NCI-H1694 (cell line): ENCODE results near the gene MYO7B.

Experiments
- DNase-seq: peaks from one replicate; lab custom pipeline; 2025; lab: John Stamatoyannopoulos, UW

Gene MYO7B

DNA sequence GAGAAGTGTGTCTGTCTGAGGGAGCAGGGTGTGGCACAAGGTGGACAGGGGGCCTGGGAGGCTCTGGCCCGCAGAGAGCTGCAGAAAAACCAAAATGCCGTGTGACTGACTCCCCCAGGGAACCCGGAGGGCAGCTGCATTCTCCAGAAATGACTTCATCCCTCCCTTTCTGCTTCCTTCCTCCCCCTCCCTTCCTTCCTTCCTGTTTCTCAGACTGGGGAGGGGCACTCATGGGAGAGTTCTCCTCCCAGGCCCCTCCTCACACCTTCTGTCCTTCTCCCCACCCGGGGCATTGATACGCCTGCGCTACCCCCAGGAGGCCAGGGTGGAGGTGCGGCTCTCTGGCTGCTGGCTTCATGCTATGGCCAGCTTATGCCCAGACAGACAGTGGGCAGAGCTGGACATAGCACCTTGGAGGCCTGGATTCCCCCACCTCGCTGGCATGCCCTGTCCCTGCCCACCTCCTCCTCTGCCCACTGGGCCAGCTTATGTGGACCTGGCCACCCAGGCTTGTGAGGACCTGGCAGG, 102.3 kb downstream of the MYO7B start:
- no peak for DNase-seq

DNA sequence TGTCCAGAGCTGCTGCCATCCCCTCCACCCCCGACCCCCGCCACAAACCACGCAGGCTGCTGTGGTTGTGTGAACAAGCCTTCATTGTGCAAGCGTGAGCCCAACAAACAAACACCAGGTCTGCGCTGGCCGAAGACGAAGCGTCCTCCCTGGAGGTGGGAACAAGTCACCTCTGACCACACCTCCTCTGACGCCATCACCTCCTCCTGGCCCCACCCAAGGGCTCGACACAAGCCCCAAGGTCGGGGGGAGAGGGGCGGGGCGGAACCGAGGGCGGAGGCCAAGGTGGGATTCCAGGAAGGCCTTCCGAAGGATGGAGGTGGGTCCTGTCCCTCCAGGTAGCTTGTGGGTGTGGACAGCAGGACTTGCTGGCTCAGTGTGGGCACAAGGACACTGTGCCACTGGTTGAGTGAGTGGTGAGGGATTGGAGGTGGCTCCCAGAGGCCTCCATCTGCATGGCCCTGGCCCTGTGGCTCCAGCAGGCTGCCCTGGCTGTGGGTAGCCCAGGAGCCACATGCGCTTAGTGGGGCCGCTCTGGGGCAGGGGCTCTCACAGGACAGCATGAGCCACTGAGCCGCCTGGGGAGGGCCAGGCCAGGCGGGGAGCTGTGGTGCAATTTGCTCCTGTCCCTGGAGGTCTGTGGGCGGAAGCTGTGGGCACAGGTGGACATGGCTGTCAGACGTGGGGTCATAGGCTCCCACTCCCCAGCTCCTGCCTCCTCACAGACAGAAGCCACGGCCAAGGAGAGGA, 103.1 kb downstream of the MYO7B start:
- DNase-seq: no peak

DNA sequence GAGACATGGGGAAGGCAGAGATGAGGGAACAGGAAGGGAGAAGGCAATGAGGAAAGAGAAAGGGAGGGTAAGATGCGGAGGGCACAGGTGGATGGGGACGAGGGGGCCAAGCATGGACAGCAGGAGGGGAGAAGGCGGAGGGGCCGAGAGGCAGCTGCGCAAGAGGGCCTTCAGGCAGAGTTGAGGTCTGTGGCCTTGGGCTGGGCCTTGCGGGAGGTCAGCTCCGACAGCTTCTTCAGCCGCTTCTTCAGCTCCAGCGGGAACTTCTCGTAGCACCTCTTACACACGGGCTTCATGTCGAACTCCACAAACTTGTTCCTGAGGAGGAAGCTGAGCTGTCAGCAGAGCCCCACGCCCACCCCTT, 103.6 kb downstream of the MYO7B start:
- DNase-seq: no peak

DNA sequence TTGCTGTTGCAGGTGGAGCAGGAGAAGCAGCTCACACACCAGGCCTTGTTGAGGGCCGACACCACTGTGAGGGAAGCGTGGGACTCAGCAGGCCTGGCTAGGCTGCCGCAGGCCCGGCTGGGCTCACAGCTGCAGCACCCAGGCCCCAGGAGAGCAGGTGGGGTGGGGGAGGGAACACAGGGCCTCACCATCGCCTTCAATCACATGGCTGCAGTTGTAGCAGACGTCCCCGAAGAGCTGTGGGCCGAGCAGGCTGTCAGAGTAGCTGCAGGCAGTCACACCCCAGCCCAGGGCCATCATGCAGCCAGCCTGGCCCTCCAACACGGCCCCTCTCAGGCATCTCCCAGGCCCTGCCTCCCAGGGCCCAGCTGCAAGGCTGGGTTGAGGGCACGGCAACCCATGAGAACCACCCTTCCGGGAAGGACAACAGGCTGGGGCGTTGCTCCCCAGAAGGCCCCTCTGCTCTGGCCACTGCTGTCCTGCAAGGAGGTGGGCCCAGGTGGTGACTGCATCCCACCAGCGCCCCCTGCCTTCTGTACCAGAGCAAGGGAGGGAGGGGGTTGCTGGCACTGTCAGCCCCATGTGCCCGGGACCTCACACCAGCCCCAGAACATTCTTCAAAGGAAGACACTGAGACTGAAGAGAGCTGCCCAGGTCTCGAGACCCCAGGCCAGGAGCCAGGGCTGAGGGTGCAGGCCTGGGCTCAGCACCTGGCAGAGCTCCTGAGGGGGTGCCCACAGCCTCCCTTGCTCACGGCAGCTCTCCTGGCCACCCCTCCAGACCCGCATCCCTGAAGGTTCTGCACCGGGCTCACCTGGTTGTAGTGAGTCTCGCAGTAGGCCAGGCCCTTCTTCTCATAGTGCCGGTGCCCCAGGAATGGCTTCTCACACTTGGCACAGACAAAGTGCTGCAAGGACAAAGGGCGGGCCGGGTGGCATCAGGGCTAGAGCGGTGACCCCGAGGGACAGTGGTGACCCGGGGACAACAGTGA, 104.9 kb downstream of the MYO7B start:
- DNase-seq: no peak

DNA sequence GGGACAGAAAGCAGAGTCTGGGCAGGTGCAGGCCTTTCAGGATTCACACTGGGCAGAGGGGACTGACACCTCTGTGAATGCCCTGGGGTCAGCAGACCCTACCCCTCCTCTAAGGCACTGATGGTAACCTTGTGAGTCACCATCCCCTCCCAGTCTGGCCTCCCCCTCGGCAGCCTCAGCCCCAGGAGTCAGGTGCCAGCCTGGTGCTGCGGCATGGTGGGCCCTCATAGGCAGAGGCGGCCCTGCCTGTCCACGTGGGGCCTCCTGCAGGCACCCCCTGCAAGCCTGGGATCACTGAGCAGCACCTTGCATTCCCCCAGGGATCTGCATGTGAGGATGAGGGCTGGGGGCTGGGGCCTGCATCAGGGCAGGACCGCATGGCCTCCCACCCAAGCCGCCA, 105.7 kb downstream of the MYO7B start:
- no peak for DNase-seq

DNA sequence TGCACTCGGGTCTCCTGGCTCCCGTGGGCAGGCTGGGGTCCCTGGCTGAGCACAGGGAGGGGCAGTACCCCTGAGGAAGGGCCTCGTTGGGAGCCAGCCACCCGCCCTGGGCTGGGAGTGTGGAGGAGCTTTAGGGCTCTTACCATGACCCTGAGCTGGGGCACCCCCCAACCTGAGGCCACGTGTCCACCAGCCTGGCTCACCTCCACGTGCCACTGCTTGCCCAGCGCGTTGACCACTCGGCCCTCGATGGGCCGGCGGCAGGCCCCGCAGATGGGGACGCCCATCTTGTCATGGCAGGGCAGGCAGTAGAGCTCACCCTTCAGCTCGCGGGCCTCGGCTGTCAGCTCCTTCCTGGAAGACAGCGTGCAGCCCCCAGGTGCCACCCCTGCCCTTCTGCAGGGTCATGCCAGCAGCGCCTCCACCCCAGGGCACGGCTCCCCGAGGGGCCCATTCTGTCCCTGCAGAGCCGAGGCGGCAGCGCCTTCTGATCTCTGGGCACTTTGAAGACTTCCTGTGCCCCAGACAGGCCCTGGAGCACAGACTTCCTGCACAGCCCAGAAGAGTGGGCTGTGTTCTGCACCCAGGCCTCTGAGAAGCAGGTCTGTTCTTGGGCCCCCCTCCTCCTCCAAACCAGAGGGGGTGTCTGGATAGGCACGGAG, 106.5 kb downstream of the MYO7B start:
- DNase-seq: no peak

DNA sequence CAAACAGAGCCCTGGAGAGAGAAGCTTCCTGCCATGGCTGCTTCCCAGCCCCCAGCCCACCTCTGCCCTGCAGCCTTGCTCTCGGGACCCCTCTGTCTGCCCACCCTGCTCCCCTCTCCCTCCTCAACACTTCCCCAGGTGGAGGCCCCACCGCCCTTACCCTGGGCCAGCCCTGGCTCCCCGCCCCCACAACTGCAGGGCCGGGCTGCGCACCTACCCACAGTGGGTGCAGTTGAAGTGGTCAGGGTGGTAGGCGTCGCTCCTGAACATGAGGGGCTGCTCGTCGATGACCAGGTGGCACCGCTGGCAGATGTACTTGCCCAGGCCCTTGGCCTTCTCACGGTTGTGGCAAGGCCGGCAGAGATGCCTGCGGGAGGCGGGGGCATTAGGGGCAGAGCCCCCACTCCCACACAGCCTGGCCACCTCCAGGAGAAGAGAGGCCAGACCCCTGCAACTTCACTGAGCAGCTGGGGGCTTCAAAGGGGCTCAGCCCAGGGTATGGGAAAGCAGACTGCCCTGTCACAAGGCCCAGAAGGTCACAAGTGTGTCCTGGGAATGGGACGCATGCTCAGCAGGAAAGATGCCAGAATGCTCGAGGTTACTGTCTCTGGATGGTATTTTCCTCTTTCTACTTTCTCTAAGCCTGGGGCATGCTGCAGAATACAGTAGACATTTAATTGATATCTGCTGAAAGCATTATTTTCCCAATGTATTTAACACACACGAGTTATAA, 107.4 kb downstream of the MYO7B start:
- no peak for DNase-seq

DNA sequence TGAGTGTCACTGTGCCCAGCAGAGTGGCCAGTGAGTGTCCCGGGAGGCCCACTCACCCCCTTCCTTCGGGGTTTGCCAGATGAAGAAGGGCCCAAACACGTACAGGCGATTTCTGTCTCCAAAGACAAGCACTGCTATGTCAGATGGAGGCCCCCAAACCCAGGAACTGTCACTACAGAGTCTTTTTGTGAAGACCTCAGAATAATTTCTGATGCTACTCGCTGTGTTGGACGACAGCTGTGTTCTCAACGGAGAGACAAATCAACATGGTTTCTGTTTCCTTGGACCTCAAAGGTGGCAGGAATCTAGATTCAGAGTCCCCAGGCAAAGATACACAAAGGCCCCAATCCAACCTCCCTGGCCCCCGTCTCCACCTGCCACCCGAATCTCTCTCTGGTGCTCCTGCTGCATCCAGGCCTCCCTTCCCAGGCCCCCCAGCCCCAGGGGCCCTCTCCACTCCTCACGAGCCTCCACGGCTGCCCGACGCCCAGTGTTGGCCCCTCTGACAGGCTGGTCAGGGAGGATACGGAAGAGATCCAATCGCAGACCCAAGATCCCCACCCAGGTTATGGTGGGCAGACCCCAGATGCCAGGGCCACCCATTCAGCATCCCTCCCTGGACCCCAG, 108.1 kb downstream of the MYO7B start:
- no peak for DNase-seq

DNA sequence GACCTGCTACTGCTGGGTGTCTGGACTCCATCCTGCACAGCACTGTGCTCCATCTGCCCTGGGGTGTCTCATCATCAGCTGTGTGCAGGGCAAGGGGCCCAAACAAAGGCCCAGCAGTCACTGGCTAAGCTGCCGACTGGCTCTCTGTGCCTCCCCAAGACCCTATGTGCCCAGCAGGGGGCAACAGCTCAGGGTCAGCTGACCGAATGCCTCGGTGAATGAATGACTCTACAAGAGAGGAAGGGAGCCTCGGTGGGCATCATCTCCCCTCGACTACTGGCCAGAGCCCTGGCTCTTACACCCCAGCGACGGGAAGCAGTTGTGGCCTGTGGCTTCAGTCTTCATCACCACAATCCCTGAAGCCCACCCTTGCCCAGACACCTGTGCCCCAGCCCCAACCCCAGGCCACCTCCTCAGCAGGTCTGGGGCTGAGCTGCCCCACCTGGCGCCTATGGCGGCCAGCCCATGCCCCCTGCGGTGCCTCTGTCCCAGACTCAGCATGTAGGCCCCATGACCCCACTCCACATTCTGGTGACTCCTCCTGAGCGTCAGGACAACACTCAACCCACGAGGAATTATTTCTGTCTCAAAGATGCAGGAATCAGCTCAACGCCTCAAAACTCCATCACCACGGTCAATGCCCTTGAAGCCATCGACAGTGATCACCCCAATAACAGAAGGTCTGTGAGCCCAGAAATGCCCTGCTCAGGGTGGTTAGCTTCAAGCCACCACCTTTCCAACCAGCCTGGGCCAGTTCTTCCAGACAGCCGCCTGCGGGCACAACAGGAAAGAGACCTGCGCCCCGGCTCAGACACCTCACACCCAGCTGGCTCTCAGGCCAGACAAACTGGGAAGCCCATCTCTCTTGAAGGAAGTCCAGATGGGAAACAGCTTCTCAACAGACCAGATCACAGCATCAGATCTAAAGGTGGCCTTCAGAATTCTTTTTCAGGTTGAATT, 108.9 kb downstream of the MYO7B start:
- DNase-seq: no peak

DNA sequence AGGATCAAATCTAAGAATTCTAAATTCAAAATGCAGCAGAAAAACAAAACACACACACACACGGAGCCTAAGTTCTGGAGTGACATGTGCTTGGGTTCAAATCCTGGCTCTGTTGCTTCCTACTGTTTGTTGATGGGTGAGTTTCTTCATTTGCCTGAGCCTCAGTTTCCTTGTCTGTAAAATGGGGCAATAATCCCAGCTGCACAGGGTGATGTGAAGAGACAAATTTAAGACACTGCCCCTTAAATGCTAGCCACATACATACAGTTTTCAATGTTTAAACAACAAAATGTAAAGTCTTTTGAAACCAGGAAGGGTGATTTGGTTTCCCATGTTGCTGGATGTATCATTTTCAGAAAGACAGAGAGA, 109.5 kb downstream of the MYO7B start:
- DNase-seq: no peak

DNA sequence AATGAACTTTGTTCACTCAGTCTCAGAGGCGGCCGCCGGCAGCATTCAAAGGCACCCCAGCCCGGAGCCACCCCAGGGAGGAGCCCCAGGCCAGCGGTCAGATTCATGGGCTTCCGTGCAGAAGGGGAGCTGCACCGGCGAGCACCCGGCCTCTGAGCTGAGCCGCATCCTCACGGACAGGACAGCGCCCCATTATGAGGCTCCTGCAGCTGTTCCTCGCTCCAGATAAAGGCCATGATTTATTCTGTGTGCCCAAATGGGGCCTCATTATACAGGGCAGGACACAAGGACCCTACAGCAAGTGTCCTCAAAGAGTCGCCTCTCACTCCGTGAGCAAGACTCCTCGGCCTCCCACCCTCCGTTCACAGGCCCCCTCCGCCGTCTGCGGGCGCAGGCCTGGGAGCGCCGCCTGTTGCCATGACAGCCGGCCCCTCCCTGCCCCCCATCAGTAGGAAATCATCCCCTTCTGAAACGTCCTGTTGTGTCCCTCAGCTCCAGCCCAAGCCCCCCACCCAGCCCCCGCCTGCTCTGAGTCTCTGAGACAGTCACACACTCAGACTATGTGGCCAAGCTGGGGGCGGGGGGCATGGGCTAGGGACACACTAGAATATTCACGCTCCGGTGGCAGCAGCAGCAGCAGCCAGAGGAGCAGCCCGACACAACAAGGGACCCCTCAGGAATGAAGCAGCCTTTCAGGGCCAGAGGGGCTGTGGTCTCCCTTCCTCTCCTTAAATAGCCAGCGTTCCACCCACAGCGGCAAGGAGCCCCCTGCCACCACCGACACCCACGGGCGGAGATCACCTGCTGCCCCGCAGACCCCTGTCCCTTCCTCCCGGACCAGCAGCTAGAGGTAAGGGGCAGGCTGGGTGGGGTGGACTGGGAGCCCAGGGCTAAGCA, 110.2 kb downstream of the MYO7B start, which contains the start of gene GPR17:
Gene GPR17 (plus strand): TSS at position 759 of the 897 bp plus-strand sequence. CDS start 4,583 bp downstream, outside the sequence.
- DNase-seq: no peak

DNA sequence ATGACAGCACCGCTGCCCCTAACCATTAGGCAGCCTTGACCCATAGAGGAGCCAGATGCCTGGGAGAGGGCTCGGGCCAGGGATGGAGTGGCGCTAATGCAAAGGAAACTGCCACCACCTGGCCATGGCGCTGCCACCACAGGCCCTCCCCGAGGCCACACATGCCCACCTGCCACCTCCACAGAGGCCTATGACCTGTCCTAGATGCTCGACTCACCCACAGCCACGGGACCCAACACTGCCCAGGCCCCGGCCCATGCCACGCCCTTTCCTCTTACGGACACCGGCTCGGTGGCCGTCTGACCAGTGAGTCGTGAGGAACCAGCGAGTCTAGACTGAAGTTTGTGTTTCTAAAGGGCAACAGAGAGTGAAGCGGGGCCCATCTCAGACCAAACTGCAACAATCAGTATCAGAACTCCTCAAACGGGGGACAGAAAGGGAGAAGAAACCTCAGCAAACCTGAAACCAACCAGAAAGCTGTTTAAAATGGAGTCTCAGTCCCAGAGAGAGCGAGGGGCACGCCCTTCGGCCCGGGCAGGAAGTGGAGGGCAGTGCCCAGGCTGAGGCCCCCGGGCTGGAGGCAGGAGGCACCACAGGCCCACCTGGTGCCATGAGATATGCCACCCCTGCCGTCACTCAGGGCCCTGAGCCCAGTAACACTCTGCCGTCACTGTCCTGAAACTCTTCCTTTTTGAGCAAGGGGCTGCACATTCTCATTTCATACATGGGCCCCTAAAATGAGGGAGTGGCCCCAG, 111.2 kb downstream of the MYO7B start:
- no peak for DNase-seq

DNA sequence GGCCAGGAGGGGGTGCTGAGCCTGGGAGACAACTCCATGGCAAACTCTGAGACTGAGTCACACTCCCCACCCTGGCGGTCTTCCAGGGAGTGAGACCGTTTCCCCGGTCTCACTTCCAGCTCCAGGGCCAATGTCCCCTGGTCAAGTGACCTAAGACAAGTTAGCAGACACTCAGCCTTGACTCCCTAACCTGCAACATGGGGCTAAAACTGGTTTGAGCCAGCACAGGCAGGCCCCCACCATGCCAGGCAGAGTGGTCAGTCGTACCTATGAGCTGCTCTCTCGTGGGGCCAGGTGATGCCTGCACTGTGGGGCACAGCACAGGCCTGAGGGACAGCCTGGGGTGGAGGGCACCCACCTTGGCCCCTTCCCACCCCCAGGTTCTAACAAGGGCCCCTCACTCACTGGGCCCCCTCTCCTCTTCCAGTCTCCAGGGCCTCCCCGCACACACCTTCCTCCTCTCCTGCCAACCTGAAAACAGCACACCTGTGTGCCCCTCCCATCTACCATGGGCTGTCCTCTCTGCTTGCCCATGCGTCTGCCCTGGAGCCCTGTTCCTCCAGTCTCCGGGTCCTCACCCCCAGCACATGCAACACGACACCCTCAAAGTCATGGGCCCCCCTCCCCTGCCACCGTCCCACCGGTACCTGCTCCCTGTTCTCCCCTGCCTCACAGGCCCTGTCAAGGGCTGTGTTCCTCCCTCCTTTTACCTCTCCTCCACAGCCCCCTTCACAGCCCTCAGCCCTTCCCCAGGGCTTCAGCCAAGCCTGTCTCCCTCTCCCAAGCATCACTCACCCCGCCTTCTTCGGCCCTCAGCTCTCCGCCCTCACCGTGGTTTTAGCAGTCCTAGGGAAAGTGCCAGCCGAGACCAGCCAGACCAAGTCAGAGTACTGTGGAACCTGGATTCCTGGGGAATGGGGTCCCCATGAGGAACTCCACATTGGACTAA, 112.0 kb downstream of the MYO7B start:
- no peak for DNase-seq

DNA sequence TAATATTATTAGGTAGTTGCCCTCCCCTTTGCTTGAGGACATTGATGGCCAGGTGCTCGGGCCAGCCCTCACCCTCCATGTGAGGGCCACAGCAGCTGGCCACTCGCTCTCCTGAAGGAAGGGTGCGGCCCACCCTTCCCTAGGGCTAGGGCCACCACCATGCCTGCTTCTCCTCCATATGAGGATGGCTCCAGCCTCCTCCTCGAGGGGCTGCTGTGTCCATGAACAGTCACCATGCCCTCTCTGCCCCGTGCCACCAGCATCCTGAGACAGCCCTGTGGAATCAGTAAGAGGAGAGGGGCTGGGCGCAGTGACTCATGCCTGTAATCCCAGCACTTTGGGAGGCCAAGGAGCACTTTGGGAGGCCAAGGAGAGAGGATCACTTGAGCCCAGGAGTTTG, 112.8 kb downstream of the MYO7B start:
- DNase-seq: no peak

DNA sequence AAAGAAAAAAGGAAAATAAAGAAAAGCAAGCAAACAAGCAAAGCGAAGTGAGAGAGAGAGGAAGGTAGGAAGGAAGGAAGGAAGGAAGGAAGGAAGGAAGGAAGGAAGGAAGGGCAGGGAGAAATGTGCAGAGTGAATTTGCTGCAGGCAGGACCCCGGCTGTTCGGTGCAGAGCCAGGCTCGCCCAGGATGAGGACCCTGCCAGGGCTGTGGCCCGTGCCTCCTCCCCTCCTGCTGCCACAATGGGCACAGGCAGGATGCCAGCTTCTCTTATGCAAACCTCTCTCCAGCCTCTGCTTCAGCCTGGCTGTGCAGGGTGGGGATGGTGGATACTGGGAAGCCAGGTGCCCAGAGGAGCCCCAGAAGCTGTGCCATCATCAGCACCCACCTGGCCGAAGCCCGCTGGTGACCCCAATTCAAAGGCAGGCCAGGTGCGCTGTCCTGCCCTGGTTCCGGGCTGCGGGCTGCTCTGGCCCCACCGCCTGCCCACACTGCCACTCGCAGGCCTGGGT, 113.7 kb downstream of the MYO7B start:
- DNase-seq: peak; percentile 84

DNA sequence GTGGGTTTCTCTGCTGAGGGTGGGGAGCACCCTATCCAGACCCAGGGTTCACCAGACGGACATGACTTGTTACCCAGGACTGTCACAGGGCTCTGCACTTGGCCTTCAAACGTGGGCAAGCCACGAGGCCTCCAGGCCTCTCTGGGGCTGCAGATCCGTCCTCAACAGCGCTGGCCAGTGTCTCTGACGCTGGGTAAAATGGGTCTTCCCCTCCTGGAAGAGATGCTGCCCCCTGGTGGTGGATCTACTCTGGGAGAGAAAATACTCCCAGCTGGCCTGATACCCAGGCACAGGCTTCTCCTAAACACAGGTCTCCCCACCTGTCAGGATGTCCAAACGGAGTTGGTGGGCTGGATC, 114.2 kb downstream of the MYO7B start:
- DNase-seq: peak; percentile 83
